ENCODE measurements around the gene RELN.

GRCh38 chr7:103799298-103799697, 190.2 kb downstream of the RELN start:
- TF ChIP-seq ZNF335 (CRISPR knock-in tag; IDR thresholded peaks at IDR 0.05) (no peak), NR2F1 (CRISPR knock-in tag; IDR thresholded peaks at IDR 0.05) (no peak), IRF2 (CRISPR knock-in tag; IDR thresholded peaks at IDR 0.05) (no peak), ZNF563 (CRISPR knock-in tag; IDR thresholded peaks at IDR 0.05) (no peak), TRIM22 (IDR thresholded peaks at IDR 0.05) (no peak), BCL3 (CRISPR knock-in tag; IDR thresholded peaks at IDR 0.05) (no peak)
